Measurements from ENCODE around the gene PKN2.

DNA sequence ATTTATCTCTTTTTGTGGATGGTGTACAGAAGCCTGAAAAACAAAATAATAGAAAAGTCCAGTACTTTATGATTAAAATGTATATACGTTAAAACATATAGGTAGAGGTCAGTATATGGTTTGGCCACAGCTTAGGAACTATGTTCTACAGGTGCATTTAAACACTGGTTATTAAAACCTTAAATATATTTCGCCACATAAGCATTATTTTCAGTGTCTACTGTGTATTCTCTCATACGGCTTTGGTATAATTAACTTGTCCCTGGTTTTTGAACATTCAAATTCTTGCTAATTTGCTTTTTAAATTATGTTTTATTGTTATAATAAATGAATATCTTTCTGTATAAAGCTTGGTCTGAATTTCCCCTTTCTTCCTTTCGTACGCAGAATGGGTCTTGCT is 119.4 kb downstream of the PKN2 start:
- TF ChIP-seq, protein P1, sequence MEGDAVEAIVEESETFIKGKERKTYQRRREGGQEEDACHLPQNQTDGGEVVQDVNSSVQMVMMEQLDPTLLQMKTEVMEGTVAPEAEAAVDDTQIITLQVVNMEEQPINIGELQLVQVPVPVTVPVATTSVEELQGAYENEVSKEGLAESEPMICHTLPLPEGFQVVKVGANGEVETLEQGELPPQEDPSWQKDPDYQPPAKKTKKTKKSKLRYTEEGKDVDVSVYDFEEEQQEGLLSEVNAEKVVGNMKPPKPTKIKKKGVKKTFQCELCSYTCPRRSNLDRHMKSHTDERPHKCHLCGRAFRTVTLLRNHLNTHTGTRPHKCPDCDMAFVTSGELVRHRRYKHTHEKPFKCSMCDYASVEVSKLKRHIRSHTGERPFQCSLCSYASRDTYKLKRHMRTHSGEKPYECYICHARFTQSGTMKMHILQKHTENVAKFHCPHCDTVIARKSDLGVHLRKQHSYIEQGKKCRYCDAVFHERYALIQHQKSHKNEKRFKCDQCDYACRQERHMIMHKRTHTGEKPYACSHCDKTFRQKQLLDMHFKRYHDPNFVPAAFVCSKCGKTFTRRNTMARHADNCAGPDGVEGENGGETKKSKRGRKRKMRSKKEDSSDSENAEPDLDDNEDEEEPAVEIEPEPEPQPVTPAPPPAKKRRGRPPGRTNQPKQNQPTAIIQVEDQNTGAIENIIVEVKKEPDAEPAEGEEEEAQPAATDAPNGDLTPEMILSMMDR (IDR thresholded peaks at IDR 0.05) = no peak
- TF ChIP-seq FOXJ3 (CRISPR knock-in tag; IDR thresholded peaks at IDR 0.05; ENCODE audit: borderline replicate concordance) (no peak), ZBTB21 (CRISPR knock-in tag; IDR thresholded peaks at IDR 0.05; ENCODE audit: borderline replicate concordance) (no peak), SMAD3 (CRISPR knock-in tag; IDR thresholded peaks at IDR 0.05; ENCODE audit: borderline replicate concordance) (no peak)
- TF ChIP-seq, protein P2, sequence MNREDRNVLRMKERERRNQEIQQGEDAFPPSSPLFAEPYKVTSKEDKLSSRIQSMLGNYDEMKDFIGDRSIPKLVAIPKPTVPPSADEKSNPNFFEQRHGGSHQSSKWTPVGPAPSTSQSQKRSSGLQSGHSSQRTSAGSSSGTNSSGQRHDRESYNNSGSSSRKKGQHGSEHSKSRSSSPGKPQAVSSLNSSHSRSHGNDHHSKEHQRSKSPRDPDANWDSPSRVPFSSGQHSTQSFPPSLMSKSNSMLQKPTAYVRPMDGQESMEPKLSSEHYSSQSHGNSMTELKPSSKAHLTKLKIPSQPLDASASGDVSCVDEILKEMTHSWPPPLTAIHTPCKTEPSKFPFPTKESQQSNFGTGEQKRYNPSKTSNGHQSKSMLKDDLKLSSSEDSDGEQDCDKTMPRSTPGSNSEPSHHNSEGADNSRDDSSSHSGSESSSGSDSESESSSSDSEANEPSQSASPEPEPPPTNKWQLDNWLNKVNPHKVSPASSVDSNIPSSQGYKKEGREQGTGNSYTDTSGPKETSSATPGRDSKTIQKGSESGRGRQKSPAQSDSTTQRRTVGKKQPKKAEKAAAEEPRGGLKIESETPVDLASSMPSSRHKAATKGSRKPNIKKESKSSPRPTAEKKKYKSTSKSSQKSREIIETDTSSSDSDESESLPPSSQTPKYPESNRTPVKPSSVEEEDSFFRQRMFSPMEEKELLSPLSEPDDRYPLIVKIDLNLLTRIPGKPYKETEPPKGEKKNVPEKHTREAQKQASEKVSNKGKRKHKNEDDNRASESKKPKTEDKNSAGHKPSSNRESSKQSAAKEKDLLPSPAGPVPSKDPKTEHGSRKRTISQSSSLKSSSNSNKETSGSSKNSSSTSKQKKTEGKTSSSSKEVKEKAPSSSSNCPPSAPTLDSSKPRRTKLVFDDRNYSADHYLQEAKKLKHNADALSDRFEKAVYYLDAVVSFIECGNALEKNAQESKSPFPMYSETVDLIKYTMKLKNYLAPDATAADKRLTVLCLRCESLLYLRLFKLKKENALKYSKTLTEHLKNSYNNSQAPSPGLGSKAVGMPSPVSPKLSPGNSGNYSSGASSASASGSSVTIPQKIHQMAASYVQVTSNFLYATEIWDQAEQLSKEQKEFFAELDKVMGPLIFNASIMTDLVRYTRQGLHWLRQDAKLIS (CRISPR knock-in tag; IDR thresholded peaks at IDR 0.05; ENCODE audit: borderline replicate concordance) = no peak

Data from WTC11 (cell line).